GM23248 (cell line): Measurements from ENCODE around the gene ZNF681. TPM values are rescaled to one million over a fixed set of nuclear protein-coding genes. Genes with fewer than 3 reads are reported as not detected.

ENCODE experiments used
- DNase-seq: peaks from one replicate; pipeline ENCODE4 v3.0.0-alpha.2; 2015
- H2AFZ ChIP-seq: fragments of 200-600 bp; sonication (generic); 2 replicates; pipeline ENCODE4 v1.6.1; 2016; ENCODE audit warnings: antibody characterized with exemption
- H3F3A ChIP-seq: fragments of 200-600 bp; sonication (generic); 2 replicates; pipeline ENCODE4 v1.6.1; 2016; ENCODE audit warnings: mild to moderate bottlenecking, antibody characterized with exemption, mixed run types; ENCODE audit not compliant: insufficient read depth
- H3K27ac ChIP-seq: fragments of 200-600 bp; sonication (generic); 2 replicates; pipeline ENCODE4 v1.5.1; 2016; ENCODE audit warnings: mild to moderate bottlenecking
- H3K27me3 ChIP-seq: fragments of 200-600 bp; sonication (generic); replicated peaks from 2 replicates; pipeline ENCODE4 v1.6.1; 2016; ENCODE audit warnings: mild to moderate bottlenecking; ENCODE audit not compliant: insufficient read depth
- H3K36me3 ChIP-seq: fragments of 200-600 bp; sonication (generic); 2 replicates; pipeline ENCODE4 v1.6.1; 2016; ENCODE audit warnings: low read depth, mild to moderate bottlenecking
- H3K4me1 ChIP-seq: fragments of 200-600 bp; sonication (generic); 2 replicates; pipeline ENCODE4 v1.6.1; 2016; ENCODE audit warnings: mild to moderate bottlenecking; ENCODE audit not compliant: insufficient read depth
- H3K4me2 ChIP-seq: fragments of 200-600 bp; sonication (generic); one replicate; pipeline ENCODE4 v1.6.1; 2016; ENCODE audit warnings: mild to moderate bottlenecking; ENCODE audit not compliant: unreplicated experiment
- H3K4me3 ChIP-seq: fragments of 200-600 bp; sonication (generic); 2 replicates; pipeline ENCODE4 v1.5.1; 2016; ENCODE audit warnings: mild to moderate bottlenecking
- H3K79me2 ChIP-seq: fragments of 200-600 bp; sonication (generic); 2 replicates; pipeline ENCODE4 v1.6.1; 2016; ENCODE audit warnings: mild to moderate bottlenecking; ENCODE audit not compliant: insufficient read depth
- H3K9ac ChIP-seq: fragments of 200-600 bp; sonication (generic); 2 replicates; pipeline ENCODE4 v1.6.1; 2016; ENCODE audit warnings: mild to moderate bottlenecking
- H3K9me2 ChIP-seq: fragments of 200-600 bp; sonication (generic); 2 replicates; pipeline ENCODE4 v1.6.1; 2016; ENCODE audit warnings: mixed run types, mild to moderate bottlenecking, moderate library complexity; ENCODE audit not compliant: insufficient read depth
- H3K9me3 ChIP-seq: fragments of 200-600 bp; sonication (generic); one replicate; pipeline ENCODE4 v1.6.1; 2017; ENCODE audit warnings: low read depth
- H4K20me1 ChIP-seq: fragments of 200-600 bp; sonication (generic); 2 replicates; pipeline ENCODE4 v1.6.0; 2016; ENCODE audit not compliant: insufficient read depth
- EZH2 ChIP-seq: fragments of 200-600 bp; sonication (generic); IDR thresholded peaks from 2 replicates; pipeline ENCODE4 v1.6.1; 2018; ENCODE audit warnings: antibody characterized with exemption, mild to moderate bottlenecking; ENCODE audit not compliant: insufficient read depth, poor library complexity, severe bottlenecking
- EZH2phosphoT487 ChIP-seq: fragments of 200-600 bp; sonication (generic); IDR thresholded peaks from 2 replicates; pipeline ENCODE4 v1.6.1; 2018; ENCODE audit warnings: antibody characterized with exemption, moderate library complexity, mild to moderate bottlenecking, low read depth; ENCODE audit not compliant: insufficient read depth
- WGBS, 2 experiments: methylation state at CpG; one replicate each; pipeline ENCODE4 v1.1.6; 2015 to 2017; ENCODE audit warnings: low lambda C conversion rate in 2 of 2, low coverage in 1 of 2; ENCODE audit errors: missing lambda C conversion rate in 2 of 2; 5-methylcytosine and 5-hydroxymethylcytosine counted together
- in situ Hi-C: fragments of 300-500 bp; cut with MboI; formaldehyde crosslinking; loops from 2 replicates; pipeline ENCODE4 v1.15.0; 2020
- polyA plus RNA-seq: library from polyadenylated mRNA; unstranded; fragments of >200 nt; fragmentation: Nextera tagmentation; extraction: Ambion mirVana; gene quantifications from 2 replicates; pipeline ENCODE4 v1.2.1, GENCODE V29; 2016
- total RNA-seq: library from RNA; depleted of rRNA; stranded (reverse); fragments of >200 nt; shearing (Covaris generic); gene quantifications from 2 replicates; pipeline ENCODE4 v1.2.3, GENCODE V29; 2014

The ZNF681 gene
- total and polyA plus RNA-seq, 2 experiments from 2014 or later, result 0.32 to 0.38 TPM

GRCh38 chr19:23790641-23791488, 32.2 kb upstream of the ZNF681 start:
- TF ChIP-seq EZH2phosphoT487, result no peak
- TF ChIP-seq EZH2, result no peak
- no peak overlapping the region for H2AFZ ChIP-seq
- no peaks in the 10 kb centered on the region for H3K79me2 ChIP-seq
- H3K4me3 ChIP-seq, result no peak overlapping the region
- H4K20me1 ChIP-seq, result no peaks in the 10 kb centered on the region
- no peak overlapping the region for H3K9ac ChIP-seq
- no peak overlapping the region for H3K27ac ChIP-seq
- DNase-seq, result no peak
- no peaks in the 10 kb centered on the region for H3K9me2 ChIP-seq
- no peaks in the 10 kb centered on the region for H3K36me3 ChIP-seq
- H3K9me3 ChIP-seq, result no peaks in the 10 kb centered on the region
- 45% methylated on average over 17 of the region's 17 CpGs for WGBS, 2 experiments
- no peaks in the 10 kb centered on the region for H3F3A ChIP-seq
- H3K4me1 ChIP-seq, result no peaks in the 10 kb centered on the region
- in situ Hi-C loops, result no loop called here
- H3K4me2 ChIP-seq, result no peak overlapping the region
- no peaks in the 10 kb centered on the region for H3K27me3 ChIP-seq

- TF ChIP-seq EZH2, result no peak
- TF ChIP-seq EZH2phosphoT487, result no peak
- H3K79me2 ChIP-seq, result no peaks in the 10 kb centered on the region
- no peak for DNase-seq
- H3K27me3 ChIP-seq, result no peaks in the 10 kb centered on the region
- no peak overlapping the region for H3K4me3 ChIP-seq
- no peak overlapping the region for H3K9ac ChIP-seq
- no peaks in the 10 kb centered on the region for H3K9me3 ChIP-seq
- H3K9me2 ChIP-seq, result no peaks in the 10 kb centered on the region
- H3K36me3 ChIP-seq, result no peaks in the 10 kb centered on the region
- no peak overlapping the region for H2AFZ ChIP-seq
- no peaks in the 10 kb centered on the region for H3F3A ChIP-seq
- H3K27ac ChIP-seq, result no peak overlapping the region
- H3K4me2 ChIP-seq, result no peak overlapping the region
- H3K4me1 ChIP-seq, result no peaks in the 10 kb centered on the region
- no peaks in the 10 kb centered on the region for H4K20me1 ChIP-seq
- in situ Hi-C loops, result no loop called here
These were observed 30.6 kb upstream of the ZNF681 start for GRCh38 chr19:23789246-23789645.

- no peaks in the 10 kb centered on the region for H3K36me3 ChIP-seq
- in situ Hi-C loops, result no loop called here
- no peaks in the 10 kb centered on the region for H4K20me1 ChIP-seq
- no peak overlapping the region for H3K4me3 ChIP-seq
- H3K79me2 ChIP-seq, result no peaks in the 10 kb centered on the region
- 35 to 37% methylated on average over 4 of the region's 4 CpGs for WGBS, 2 experiments
- H3K27ac ChIP-seq, result no peak overlapping the region
- H3K9me2 ChIP-seq, result no peaks in the 10 kb centered on the region
- no peak overlapping the region for H3K4me2 ChIP-seq
- no peak overlapping the region for H2AFZ ChIP-seq
- no peaks in the 10 kb centered on the region for H3K27me3 ChIP-seq
- TF ChIP-seq EZH2 (no peak), EZH2phosphoT487 (no peak)
- H3K4me1 ChIP-seq, result no peaks in the 10 kb centered on the region
- no peak overlapping the region for H3K9ac ChIP-seq
- H3K9me3 ChIP-seq, result no peaks in the 10 kb centered on the region
- H3F3A ChIP-seq, result no peaks in the 10 kb centered on the region
- no peak for DNase-seq
These were observed 29.7 kb upstream of the ZNF681 start for GRCh38 chr19:23788411-23788810.

GRCh38 chr19:23787106-23787505, 28.4 kb upstream of the ZNF681 start:
- Histone ChIP-seq H3K4me3 (no peak overlapping the region), H3K27ac (no peak overlapping the region), H3K4me2 (no peak overlapping the region), H3K9me2 (no peaks in the 10 kb centered on the region), H3F3A (no peaks in the 10 kb centered on the region), H3K36me3 (no peaks in the 10 kb centered on the region), H3K27me3 (no peaks in the 10 kb centered on the region), H3K4me1 (no peaks in the 10 kb centered on the region), H3K9me3 (no peaks in the 10 kb centered on the region), H3K9ac (no peak overlapping the region), H3K79me2 (no peaks in the 10 kb centered on the region), H4K20me1 (no peaks in the 10 kb centered on the region), H2AFZ (no peak overlapping the region)
- 44 to 56% methylated on average over 3 of the region's 3 CpGs for WGBS, 2 experiments
- no peak for DNase-seq
- TF ChIP-seq EZH2 (no peak), EZH2phosphoT487 (no peak)
- in situ Hi-C loops, result no loop called here
